ENCODE data around the gene KREMEN2. TPM values are rescaled to one million over a fixed set of nuclear protein-coding genes. Genes with fewer than 3 reads are reported as not detected.

KREMEN2 gene
- total RNA-seq, 4 donors from 2014 or later, result not detected

DNA sequence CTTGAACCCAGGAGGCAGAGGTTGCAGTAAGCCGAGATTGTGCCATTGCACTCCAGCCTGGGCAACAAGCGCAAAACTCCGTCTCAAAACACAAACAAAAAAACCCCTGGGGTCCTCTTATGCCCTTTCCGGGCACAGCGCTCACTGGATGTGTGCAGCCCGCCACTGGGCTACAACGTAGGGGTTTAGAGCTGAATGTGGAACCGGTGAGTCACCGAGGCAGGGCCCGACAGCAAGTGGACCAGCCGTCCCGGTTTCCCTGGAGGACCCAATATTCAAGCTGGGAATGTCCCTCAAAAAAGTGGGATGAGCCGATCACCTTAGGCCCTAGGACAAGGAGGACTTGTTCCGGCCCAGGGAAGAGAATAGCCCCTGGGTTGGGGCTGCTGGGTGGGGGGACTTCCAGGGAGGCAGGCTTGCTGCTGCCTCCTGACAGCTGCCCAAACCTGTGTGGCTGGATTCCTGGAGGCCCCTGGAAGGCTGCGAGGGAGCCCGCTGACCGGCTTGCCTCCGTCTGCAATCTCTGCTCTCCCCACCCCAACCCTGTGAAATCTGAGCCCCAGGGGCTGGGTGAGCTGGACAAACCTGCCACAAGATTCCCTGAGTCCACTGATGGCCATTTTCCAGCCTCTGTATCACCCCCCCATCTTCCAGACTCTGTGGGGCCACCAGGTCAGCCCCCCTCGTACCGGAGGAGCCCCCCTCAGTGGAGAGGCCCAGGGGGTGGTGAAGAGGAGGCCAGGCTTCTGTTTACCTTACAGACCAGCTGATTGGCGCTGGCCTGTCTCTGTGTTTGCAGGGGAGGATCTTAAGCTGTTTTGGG is 45.7 kb downstream of the KREMEN2 start:
- Histone ChIP-seq H3K36me3 (peaks cover 0 to 12% of the 10 kb centered on the region in 2 donors), H3K9me3 (no peaks in the 10 kb centered on the region), H3K27ac (no peak overlapping the region), H3K27me3 (peaks cover 26 to 33% (median 32%) of the 10 kb centered on the region in 3 donors), H3K4me1 (peaks cover 4 to 5% of the 10 kb centered on the region in 2 donors), H3K4me3 (no peak overlapping the region)
- ATAC-seq, result no peak
- in situ Hi-C loops (cut with MboI; ENCODE audit: low sequenced_read_pairs in 4 of 4) (no loop called here), intact Hi-C loops (cut with DNase I; ENCODE audit: low total_unique reads) (no loop called here)
- TF ChIP-seq, protein P1, sequence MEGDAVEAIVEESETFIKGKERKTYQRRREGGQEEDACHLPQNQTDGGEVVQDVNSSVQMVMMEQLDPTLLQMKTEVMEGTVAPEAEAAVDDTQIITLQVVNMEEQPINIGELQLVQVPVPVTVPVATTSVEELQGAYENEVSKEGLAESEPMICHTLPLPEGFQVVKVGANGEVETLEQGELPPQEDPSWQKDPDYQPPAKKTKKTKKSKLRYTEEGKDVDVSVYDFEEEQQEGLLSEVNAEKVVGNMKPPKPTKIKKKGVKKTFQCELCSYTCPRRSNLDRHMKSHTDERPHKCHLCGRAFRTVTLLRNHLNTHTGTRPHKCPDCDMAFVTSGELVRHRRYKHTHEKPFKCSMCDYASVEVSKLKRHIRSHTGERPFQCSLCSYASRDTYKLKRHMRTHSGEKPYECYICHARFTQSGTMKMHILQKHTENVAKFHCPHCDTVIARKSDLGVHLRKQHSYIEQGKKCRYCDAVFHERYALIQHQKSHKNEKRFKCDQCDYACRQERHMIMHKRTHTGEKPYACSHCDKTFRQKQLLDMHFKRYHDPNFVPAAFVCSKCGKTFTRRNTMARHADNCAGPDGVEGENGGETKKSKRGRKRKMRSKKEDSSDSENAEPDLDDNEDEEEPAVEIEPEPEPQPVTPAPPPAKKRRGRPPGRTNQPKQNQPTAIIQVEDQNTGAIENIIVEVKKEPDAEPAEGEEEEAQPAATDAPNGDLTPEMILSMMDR (IDR thresholded peaks at IDR 0.05 in 4 of 5, conservative IDR thresholded peaks at IDR 0.05 in 1 of 5), result no peak
- no peak for TF ChIP-seq POLR2A (IDR thresholded peaks at IDR 0.05)
- DNase-seq, result no peak

DNA sequence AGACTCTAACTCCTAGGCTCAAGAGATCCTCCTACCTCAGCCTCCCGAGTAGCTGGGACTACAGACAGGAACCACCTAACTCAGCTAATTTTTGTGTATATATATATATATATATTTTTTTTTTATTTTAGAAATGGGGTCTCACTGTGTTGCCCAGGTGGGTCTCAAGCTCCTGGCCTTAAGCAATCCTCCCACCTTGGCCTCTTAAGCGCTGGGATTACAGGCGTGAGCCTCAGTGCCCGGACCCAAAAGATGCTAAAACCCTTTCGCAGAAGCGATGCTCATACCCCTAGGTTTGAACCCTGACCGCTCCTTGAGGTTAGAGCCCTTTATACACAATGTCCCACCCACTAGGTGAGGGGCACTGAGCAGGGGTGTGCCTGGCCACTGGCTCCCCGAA is 46.4 kb downstream of the KREMEN2 start:
- Histone ChIP-seq H3K4me1 (no peaks in the 10 kb centered on the region), H3K36me3 (peaks cover 0 to 12% of the 10 kb centered on the region in 2 donors), H3K4me3 (no peak overlapping the region), H3K9me3 (no peaks in the 10 kb centered on the region), H3K27me3 (peaks cover 26 to 33% (median 32%) of the 10 kb centered on the region in 3 donors), H3K27ac (no peak overlapping the region)
- DNase-seq (no peak), ATAC-seq (no peak)
- intact Hi-C loops (cut with DNase I; ENCODE audit: low total_unique reads), result no loop called here
- TF ChIP-seq, protein P1 (IDR thresholded peaks at IDR 0.05 in 4 of 5, conservative IDR thresholded peaks at IDR 0.05 in 1 of 5), result no peak
- TF ChIP-seq POLR2A (IDR thresholded peaks at IDR 0.05), result no peak
- in situ Hi-C loops (cut with MboI; ENCODE audit: low sequenced_read_pairs in 4 of 4), result no loop called here

DNA sequence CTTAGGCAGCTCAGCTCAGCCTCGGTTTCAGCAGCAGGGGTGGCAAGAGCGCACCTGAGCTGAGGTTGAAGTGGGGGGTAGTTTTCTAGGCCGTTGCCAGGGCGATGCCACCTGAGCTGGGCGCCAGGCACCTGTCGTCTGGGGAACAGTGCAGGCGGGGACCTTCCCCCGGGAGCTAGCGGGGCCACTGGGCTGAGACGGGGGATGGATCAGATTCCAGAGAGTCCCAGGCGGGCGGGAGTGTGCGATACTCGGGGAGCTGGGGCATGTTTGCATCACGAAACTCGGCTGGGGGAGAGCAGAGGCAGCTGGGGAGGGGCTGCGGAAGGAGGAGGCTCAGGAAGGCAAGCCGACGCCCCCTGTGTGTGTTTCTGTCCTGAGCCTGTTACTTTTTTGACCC is 48.2 kb downstream of the KREMEN2 start:
- Histone ChIP-seq H3K4me3 (no peak overlapping the region), H3K9me3 (no peaks in the 10 kb centered on the region), H3K4me1 (no peaks in the 10 kb centered on the region), H3K36me3 (peaks cover 0 to 2% of the 10 kb centered on the region in 2 donors), H3K27me3 (peaks cover 27 to 37% (median 32%) of the 10 kb centered on the region in 3 donors), H3K27ac (no peak overlapping the region)
- no peak for DNase-seq
- TF ChIP-seq, protein P1 (IDR thresholded peaks at IDR 0.05 in 4 of 5, conservative IDR thresholded peaks at IDR 0.05 in 1 of 5), result no peak
- no peak for TF ChIP-seq POLR2A (IDR thresholded peaks at IDR 0.05)
- intact Hi-C loops (cut with DNase I; ENCODE audit: low total_unique reads), result no loop called here
- ATAC-seq, result no peak
- in situ Hi-C loops (cut with MboI; ENCODE audit: low sequenced_read_pairs in 4 of 4), result no loop called here

DNA sequence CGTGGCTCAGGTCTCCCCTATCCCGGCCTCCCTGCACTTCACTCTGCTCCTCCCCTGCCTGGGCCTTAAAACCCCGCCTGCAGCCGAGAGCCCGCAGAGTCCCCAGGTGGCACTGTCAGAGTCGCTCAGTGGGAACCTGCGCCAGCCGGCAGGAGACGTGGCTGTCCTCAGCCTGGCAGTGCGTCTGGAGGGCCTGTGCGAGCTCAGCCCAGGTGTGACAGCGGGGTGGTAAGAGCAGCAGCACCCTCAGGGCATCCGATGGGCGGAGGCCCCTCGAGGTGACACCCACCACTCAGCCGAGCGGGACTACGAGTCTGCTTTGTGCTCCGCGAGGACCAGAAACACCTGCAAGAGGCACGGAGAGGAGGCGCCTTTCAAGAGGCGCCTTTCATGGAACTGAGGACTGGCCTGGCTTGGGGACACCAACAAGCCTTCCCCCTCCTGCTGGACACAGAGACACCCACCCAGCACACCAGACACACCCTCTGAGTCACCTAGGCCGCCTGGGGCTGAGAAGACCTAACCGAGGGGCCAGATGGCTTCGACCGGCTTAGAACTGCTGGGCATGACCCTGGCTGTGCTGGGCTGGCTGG is 48.8 kb downstream of the KREMEN2 start, which contains the start of gene CLDN9:
Gene CLDN9, plus strand, starts transcription at position 96 of the 593 bp plus-strand sequence. Its CDS starts 440 bp downstream, at position 536.
- H3K4me1 ChIP-seq, result no peaks in the 10 kb centered on the region
- ATAC-seq (no peak), DNase-seq (no peak)
- intact Hi-C loops (cut with DNase I; ENCODE audit: low total_unique reads), result no loop called here
- H3K27ac ChIP-seq, result no peak within 1 kb of the TSS
- H3K36me3 ChIP-seq, result no peaks in the 10 kb centered on the region
- no peaks in the 10 kb centered on the region for H3K9me3 ChIP-seq
- in situ Hi-C loops (cut with MboI; ENCODE audit: low sequenced_read_pairs in 4 of 4), result no loop called here
- no peak for TF ChIP-seq POLR2A (IDR thresholded peaks at IDR 0.05)
- TF ChIP-seq, protein P1 (IDR thresholded peaks at IDR 0.05 in 4 of 5, conservative IDR thresholded peaks at IDR 0.05 in 1 of 5), result no peak
- H3K4me3 ChIP-seq, result no peak within 1 kb of the TSS
- peaks cover 34 to 44% (median 36%) of the 10 kb centered on the region in 3 donors for H3K27me3 ChIP-seq
